Fibroblast of villous mesenchyme (primary cell): ENCODE data around the gene RAD17. TPM values are rescaled to one million over a fixed set of nuclear protein-coding genes. Genes with fewer than 3 reads are reported as not detected.
A peak's percentile ranks its signal among the peaks of the same experiment; 100 is the strongest.

Experiments
- DNase-seq: peaks from one replicate; pipeline ENCODE4 v3.0.0-alpha.2; 2010; ENCODE audit warnings: low read depth
- H3K4me3 ChIP-seq: 2 replicates; pipeline ENCODE4 v1.5.1; 2011; ENCODE audit warnings: low read depth, mild to moderate bottlenecking, low read length
- CTCF ChIP-seq: IDR thresholded peaks from 2 replicates; pipeline ENCODE4 v1.5.1; 2012; ENCODE audit warnings: low read depth, mild to moderate bottlenecking, low read length; ENCODE audit not compliant: insufficient read depth
- total RNA-seq: library from RNA; depleted of rRNA; stranded (reverse); fragments of >200 nt; gene quantifications from 2 replicates; pipeline ENCODE4 v1.2.3, GENCODE V29; 2012

The RAD17 gene
- total RNA-seq, 1 donor: 27.2 TPM

DNA sequence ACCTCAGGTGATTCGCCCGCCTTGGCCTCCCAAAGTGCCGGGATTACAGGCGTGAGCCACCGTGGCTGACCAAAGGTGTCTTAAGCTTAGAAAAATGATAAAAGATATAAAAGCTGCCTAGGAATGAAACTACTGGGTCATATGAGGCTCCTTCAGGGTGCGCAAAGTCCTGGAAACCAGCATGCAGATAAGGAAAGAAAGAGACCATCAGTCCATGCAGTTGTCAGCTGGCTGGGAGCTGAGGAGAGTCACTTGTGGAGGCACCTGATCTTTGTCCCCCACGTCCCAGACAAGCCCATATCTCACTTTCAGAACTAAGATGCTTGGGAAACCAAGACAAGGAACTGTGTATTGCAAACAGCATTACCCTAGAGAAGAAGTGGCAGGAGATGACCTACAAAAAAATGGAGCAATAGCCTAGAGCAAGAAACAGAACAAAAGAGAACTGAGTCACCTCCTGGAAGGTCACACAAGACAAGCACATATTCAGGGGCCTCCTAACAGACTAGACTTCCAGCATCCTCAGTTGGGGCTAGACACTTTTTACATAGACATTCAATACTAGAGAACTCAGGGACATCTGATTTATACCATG is 34.2 kb upstream of the RAD17 start:
- no peak overlapping the region for H3K4me3 ChIP-seq
- no peak for TF ChIP-seq CTCF
- DNase-seq: peak; percentile 5

GRCh38 chr5:69341520-69342161 is 28.0 kb upstream of the RAD17 start:
- no peak for DNase-seq
- H3K4me3 ChIP-seq: no peak overlapping the region
- TF ChIP-seq CTCF: no peak

DNA sequence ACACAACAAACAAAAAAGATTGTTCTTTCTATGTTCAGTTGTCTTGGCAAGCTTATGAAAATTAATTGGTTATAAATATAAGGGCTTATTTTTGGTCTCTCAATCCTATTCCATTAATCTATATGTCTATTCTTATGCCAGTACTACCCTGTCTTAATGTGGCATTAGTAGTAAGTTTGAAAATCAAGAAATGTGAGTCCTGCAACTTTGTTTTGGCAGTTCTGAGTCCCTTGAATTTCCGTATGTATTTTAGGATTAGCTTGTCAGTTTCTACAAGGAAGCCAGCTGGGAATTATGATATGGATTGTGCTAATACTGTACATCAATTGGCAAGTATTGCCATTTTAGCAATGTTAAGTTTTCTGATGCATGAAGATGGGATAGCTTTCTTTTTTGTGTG is 26.5 kb upstream of the RAD17 start:
- no peak for TF ChIP-seq CTCF
- DNase-seq: no peak
- no peak overlapping the region for H3K4me3 ChIP-seq

DNA sequence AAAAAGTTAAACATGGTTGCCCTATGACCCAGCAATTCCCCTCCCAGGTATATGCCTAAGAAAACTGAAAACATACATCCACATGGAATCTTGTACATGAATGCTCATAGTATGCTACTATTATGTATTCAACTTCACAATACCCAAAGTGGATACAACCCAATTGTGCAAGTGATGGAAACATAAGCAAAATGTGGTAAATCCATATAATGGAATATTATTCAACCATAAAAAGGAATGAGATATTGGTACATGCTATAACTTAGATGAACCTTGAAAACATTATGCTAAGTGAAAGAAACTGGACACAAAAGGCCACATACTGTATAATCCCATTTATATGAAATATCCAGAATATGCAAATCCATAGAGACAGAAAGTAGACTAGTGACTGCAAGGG is 19.0 kb upstream of the RAD17 start:
- DNase-seq: no peak
- H3K4me3 ChIP-seq: no peak overlapping the region
- TF ChIP-seq CTCF: no peak

DNA sequence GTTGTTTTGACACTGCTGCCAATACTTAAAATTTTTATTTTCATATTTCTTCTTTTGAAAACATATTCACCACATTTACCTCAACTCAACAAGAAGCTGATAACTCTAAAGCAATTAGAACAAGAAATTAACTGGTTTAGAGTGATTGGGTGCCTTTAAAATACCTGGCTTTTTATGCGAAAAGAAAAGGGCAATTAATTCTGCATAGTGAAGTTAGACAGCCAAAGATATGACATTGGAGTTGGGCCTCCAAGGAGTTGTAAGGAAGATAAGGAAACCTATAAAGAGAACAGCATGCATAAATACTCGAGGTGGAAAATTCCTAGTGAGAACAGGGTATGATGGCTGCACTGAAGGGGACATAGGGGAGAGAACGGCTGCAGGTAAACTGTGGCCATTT is 9.9 kb upstream of the RAD17 start:
- no peak for DNase-seq
- TF ChIP-seq CTCF: no peak
- no peak overlapping the region for H3K4me3 ChIP-seq

GRCh38 chr5:69360442-69360841 is 9.2 kb upstream of the RAD17 start:
- DNase-seq: no peak
- TF ChIP-seq CTCF: no peak
- no peak overlapping the region for H3K4me3 ChIP-seq

DNA sequence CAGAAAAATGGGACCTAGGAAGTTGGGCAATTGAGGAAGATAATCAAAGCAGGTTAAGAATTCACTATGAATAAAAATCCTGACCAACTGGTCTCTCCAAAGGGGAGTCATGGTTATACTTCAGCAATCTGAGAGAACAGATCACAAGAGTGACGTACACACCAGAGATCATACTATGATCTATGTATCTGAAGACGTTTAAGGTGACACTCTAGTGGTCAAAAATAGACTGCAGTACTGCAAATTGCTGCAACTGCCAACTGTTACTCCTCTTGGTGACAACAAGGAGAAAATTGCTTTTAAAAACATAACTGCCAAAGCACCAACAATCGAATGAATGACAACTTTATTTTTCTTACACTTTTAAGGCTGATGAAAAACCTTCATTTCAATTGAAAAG is 5.2 kb upstream of the RAD17 start:
- DNase-seq: no peak
- TF ChIP-seq CTCF: peak; percentile 39

More for the DNA sequence above, 5.2 kb upstream of the RAD17 start:
- H3K4me3 ChIP-seq: no peak overlapping the region
